ENCODE data around the gene FAM43B. TPM values are rescaled to one million over a fixed set of nuclear protein-coding genes. Genes with fewer than 3 reads are reported as not detected.

The FAM43B gene
- polyA plus RNA-seq, 3 donors = not detected

- Mint-ChIP-seq H3K27ac (peak overlapping the region; percentile 86 to 99 (median 95)), H3K4me3 (no peak overlapping the region), H3K4me1 (peaks cover 53% of the 10 kb centered on the region), H3K36me3 (peaks cover 6 to 12% of the 10 kb centered on the region in 2 donors), H3K27me3 (ENCODE audit: low read depth in 3 of 3) (peaks cover 0 to 5% (median 1%) of the 10 kb centered on the region in 3 donors), H3K9me3 (peaks cover 0 to 3% (median 0%) of the 10 kb centered on the region in 7 donors)
- Histone ChIP-seq H3K9ac (ENCODE audit: insufficient read depth, low read length, poor library complexity, severe bottlenecking) (no peak overlapping the region), H3K27ac (ENCODE audit: low read depth in 1 of 2, low read length in 2 of 2) (peak overlapping the region in 1 of 2 donors; percentile 93), H4K20me1 (ENCODE audit: insufficient read depth, low read length) (peaks cover 15% of the 10 kb centered on the region), H3K4me1 (ENCODE audit: control insufficient read depth in 1 of 2, insufficient read depth in 2 of 2, low read length in 2 of 2) (peaks cover 39 to 49% of the 10 kb centered on the region in 2 donors), H3K4me2 (replicated peaks; ENCODE audit: extremely low read depth, low read length, poor library complexity, severe bottlenecking) (no peak overlapping the region), H3K9me3 (replicated peaks in 1 of 2; ENCODE audit: control insufficient read depth in 1 of 2, insufficient read depth in 1 of 2, low read length in 2 of 2) (no peaks in the 10 kb centered on the region), H3K4me3 (replicated peaks in 1 of 3; ENCODE audit: low read depth in 2 of 3, low read length in 3 of 3) (no peak overlapping the region), H3K79me2 (ENCODE audit: insufficient read depth, low read length) (peaks cover 34% of the 10 kb centered on the region), H3K27me3 (ENCODE audit: control insufficient read depth in 2 of 2, insufficient read depth in 2 of 2, low read length in 2 of 2) (no peaks in the 10 kb centered on the region), H3K36me3 (replicated peaks in 1 of 2; ENCODE audit: control insufficient read depth in 1 of 2, insufficient read depth in 2 of 2, low read length in 2 of 2) (peaks cover 2 to 10% of the 10 kb centered on the region in 2 donors), H2AFZ (ENCODE audit: insufficient read depth, low read depth, low read length, poor library complexity, severe bottlenecking) (peak overlapping the region; percentile 18)
- TF ChIP-seq CTCF (IDR thresholded peaks at IDR 0.05) = no peak
- DNase-seq = no peak
- WGBS (ENCODE audit: insufficient coverage) = 97% methylated on average over 5 of the region's 10 CpGs
- intact Hi-C loops (cut with micrococcal nuclease) = loop anchor here in 1 of 2 donors (1.0 kb wide), 1 partner anchor 17 kb away; no protein-coding TSS in a partner anchor
These were observed 34.7 kb downstream of the FAM43B start for GRCh38 chr1:20586953-20587660.

- peaks cover 59% of the 10 kb centered on the region for H3K4me1 Mint-ChIP-seq
- peaks cover 0 to 5% (median 1%) of the 10 kb centered on the region in 3 donors for H3K27me3 Mint-ChIP-seq (ENCODE audit: low read depth in 3 of 3)
- no peak overlapping the region for H3K4me3 Mint-ChIP-seq
- peak; percentile 69 to 88 (median 75) for DNase-seq
- Histone ChIP-seq H3K27ac (ENCODE audit: low read depth in 1 of 2, low read length in 2 of 2) (peak overlapping the region in 1 of 2 donors; percentile 93), H3K36me3 (replicated peaks in 1 of 2; ENCODE audit: control insufficient read depth in 1 of 2, insufficient read depth in 2 of 2, low read length in 2 of 2) (peaks cover 2 to 16% of the 10 kb centered on the region in 2 donors), H4K20me1 (ENCODE audit: insufficient read depth, low read length) (peaks cover 20% of the 10 kb centered on the region), H3K4me1 (ENCODE audit: control insufficient read depth in 1 of 2, insufficient read depth in 2 of 2, low read length in 2 of 2) (peaks cover 44 to 54% of the 10 kb centered on the region in 2 donors), H3K9ac (ENCODE audit: insufficient read depth, low read length, poor library complexity, severe bottlenecking) (no peak overlapping the region), H3K79me2 (ENCODE audit: insufficient read depth, low read length) (peaks cover 39% of the 10 kb centered on the region), H2AFZ (ENCODE audit: insufficient read depth, low read depth, low read length, poor library complexity, severe bottlenecking) (no peak overlapping the region), H3K4me3 (replicated peaks in 1 of 3; ENCODE audit: low read depth in 2 of 3, low read length in 3 of 3) (no peak overlapping the region), H3K4me2 (replicated peaks; ENCODE audit: extremely low read depth, low read length, poor library complexity, severe bottlenecking) (no peak overlapping the region), H3K9me3 (replicated peaks in 1 of 2; ENCODE audit: control insufficient read depth in 1 of 2, insufficient read depth in 1 of 2, low read length in 2 of 2) (no peaks in the 10 kb centered on the region), H3K27me3 (ENCODE audit: control insufficient read depth in 2 of 2, insufficient read depth in 2 of 2, low read length in 2 of 2) (no peaks in the 10 kb centered on the region)
- peaks cover 0 to 3% (median 0%) of the 10 kb centered on the region in 7 donors for H3K9me3 Mint-ChIP-seq
- TF ChIP-seq CTCF (IDR thresholded peaks at IDR 0.05) = no peak
- WGBS (ENCODE audit: insufficient coverage) = no CpG with 5 or more reads among the region's 2 CpGs
- peak overlapping the region; percentile 95 to 99 (median 97) for H3K27ac Mint-ChIP-seq
- intact Hi-C loops (cut with micrococcal nuclease) = loop anchor here in 1 of 2 donors (1.0 kb wide), 1 partner anchor 17 kb away; no protein-coding TSS in a partner anchor
- peaks cover 11 to 17% of the 10 kb centered on the region in 2 donors for H3K36me3 Mint-ChIP-seq
These were observed 35.3 kb downstream of the FAM43B start for GRCh38 chr1:20587661-20588053.
